Stimulated activated CD8-positive, alpha-beta memory T cell treated with anti-CD3 and anti-CD28 coated beads, Interleukin-2, amount 100 ng/mL, for 48 hours (primary cell): ENCODE measurements around the gene ZNF324B.
"Not testable (repeated sequence)": the region's sequence is repeated elsewhere in the genome, so short reads cannot be mapped to it uniquely, and the experiment has no call there.

Experiments used
- DNase-seq, 2 donors: peaks; one replicate each; pipeline ENCODE4 v3.0.0-alpha.2; 2020; ENCODE audit warnings: low read depth in 2 of 2

ZNF324B gene

GRCh38 chr19:58451358-58452101, at the start of gene ZNF324B:
Gene ZNF324B, plus strand, starts transcription at chr19:58451622. Its CDS starts 2,080 bp downstream, at chr19:58453702.
- peak; percentile 94 to 95 for DNase-seq

GRCh38 chr19:58401840-58402421, 49.5 kb upstream of the ZNF324B start:
- no peak for DNase-seq

GRCh38 chr19:58403920-58404478, 47.4 kb upstream of the ZNF324B start:
- DNase-seq: not testable (repeated sequence)

GRCh38 chr19:58406818-58407657, 44.4 kb upstream of the ZNF324B start:
- DNase-seq: no peak

GRCh38 chr19:58407658-58408151, 43.7 kb upstream of the ZNF324B start:
- DNase-seq: no peak

GRCh38 chr19:58408152-58409009, 43.0 kb upstream of the ZNF324B start, which contains the start of gene ZNF584:
Gene ZNF584, plus strand, starts transcription at chr19:58408649. Its CDS starts 499 bp downstream, at chr19:58409148.
- DNase-seq: peak; percentile 93 to 95

GRCh38 chr19:58409010-58409790, 42.2 kb upstream of the ZNF324B start:
- DNase-seq: no peak

- DNase-seq: no peak
Observed at GRCh38 chr19:58416604-58417003, 34.8 kb upstream of the ZNF324B start.

- DNase-seq: no peak
Observed at GRCh38 chr19:58417071-58417470, 34.4 kb upstream of the ZNF324B start.

GRCh38 chr19:58428617-58429016, 22.8 kb upstream of the ZNF324B start:
- DNase-seq: no peak

- no peak for DNase-seq
Observed at GRCh38 chr19:58429745-58430144, 21.7 kb upstream of the ZNF324B start.

GRCh38 chr19:58434217-58434616, 17.2 kb upstream of the ZNF324B start:
- DNase-seq: no peak

- peak; percentile 82 to 86 for DNase-seq
Observed at GRCh38 chr19:58439576-58440554, 11.6 kb upstream of the ZNF324B start, which contains the start of gene ZNF132. Gene ZNF132, minus strand, starts transcription at chr19:58440153. Its CDS starts 332 bp downstream, at chr19:58439821.

GRCh38 chr19:58440556-58440955, 10.9 kb upstream of the ZNF324B start:
- DNase-seq: no peak

GRCh38 chr19:58442986-58443385, 8.4 kb upstream of the ZNF324B start:
- not testable (repeated sequence) for DNase-seq

- not testable (repeated sequence) for DNase-seq
Observed at GRCh38 chr19:58448860-58449259, 2.6 kb upstream of the ZNF324B start.

- DNase-seq: not testable (repeated sequence)
Observed at GRCh38 chr19:58449980-58450379, 1.4 kb upstream of the ZNF324B start.

- no peak for DNase-seq
Observed at GRCh38 chr19:58450856-58451357, 515 bp upstream of the ZNF324B start.
